HG03025 (cell line): ENCODE data around the gene TRPC4AP.

Source experiments
- ATAC-seq: cut with Tn5 transposase; IDR thresholded peaks from one replicate; pipeline ENCODE4 v1.9.1; 2021; ENCODE audit warnings: mild to moderate bottlenecking, moderate library complexity; ENCODE audit not compliant: unreplicated experiment, low FRiP score

The TRPC4AP gene

GRCh38 chr20:35017099-35017835 lies 75.3 kb downstream of the TRPC4AP start:
- ATAC-seq = no peak

GRCh38 chr20:35015863-35016193 lies 76.8 kb downstream of the TRPC4AP start:
- ATAC-seq = no peak

- ATAC-seq = no peak
Observed at GRCh38 chr20:35014537-35014936, 78.1 kb downstream of the TRPC4AP start.

- ATAC-seq = no peak
Observed at GRCh38 chr20:35013421-35014411, 78.9 kb downstream of the TRPC4AP start.

GRCh38 chr20:35012227-35013069 lies 80.2 kb downstream of the TRPC4AP start:
- ATAC-seq = no peak

- ATAC-seq = no peak
Observed at GRCh38 chr20:35011589-35012226, 80.9 kb downstream of the TRPC4AP start.

- ATAC-seq = no peak
Observed at GRCh38 chr20:35010405-35011192, 82.0 kb downstream of the TRPC4AP start.

GRCh38 chr20:35009665-35010328 lies 82.8 kb downstream of the TRPC4AP start:
- ATAC-seq = no peak

GRCh38 chr20:35008411-35009342 lies 83.9 kb downstream of the TRPC4AP start:
- no peak for ATAC-seq

GRCh38 chr20:35007891-35008290 lies 84.7 kb downstream of the TRPC4AP start:
- ATAC-seq = no peak

GRCh38 chr20:35007413-35007812 lies 85.2 kb downstream of the TRPC4AP start:
- ATAC-seq = no peak

GRCh38 chr20:35006531-35006971 lies 86.1 kb downstream of the TRPC4AP start:
- no peak for ATAC-seq

GRCh38 chr20:35006009-35006408 lies 86.6 kb downstream of the TRPC4AP start:
- ATAC-seq = no peak

GRCh38 chr20:35005463-35005961 lies 87.1 kb downstream of the TRPC4AP start:
- ATAC-seq = no peak

GRCh38 chr20:35004749-35005462 lies 87.7 kb downstream of the TRPC4AP start:
- ATAC-seq = no peak

GRCh38 chr20:35004051-35004725 lies 88.4 kb downstream of the TRPC4AP start:
- ATAC-seq = no peak
